HCT116 (cell line): ENCODE results near the gene TFCP2L1. TPM values are rescaled to one million over a fixed set of nuclear protein-coding genes. Genes with fewer than 3 reads are reported as not detected.

Source experiments
- ATAC-seq: fragments of 200-7000 bp; cut with Tn5 transposase; 2 replicates; pipeline ENCODE4 v1.9.1; 2020; ENCODE audit warnings: mild to moderate bottlenecking, moderate library complexity
- BruUV-seq: library from RNA; stranded (reverse); fragments of 400-500 nt; replicated peaks from 2 replicates; lab custom pipeline; 2021; lab: Mats Ljungman, UMichigan
- CTCF ChIA-PET: fragments of 300-600 bp; sonication (Branson Sonifier 250); formaldehyde crosslinking; loops from one replicate; lab custom pipeline; 2021; ENCODE audit warnings: antibody characterized with exemption; lab: Charles Lee
- POLR2A ChIA-PET: fragments of 300-600, 350-600 bp; sonication (Branson Sonifier 250); formaldehyde crosslinking; loops from one replicate; lab custom pipeline; 2021; ENCODE audit warnings: antibody characterized with exemption; lab: Charles Lee
- RAD21 ChIA-PET, 2 experiments: fragments of 300-600 bp; sonication (Branson Sonifier 250); formaldehyde crosslinking; loops; one replicate each; lab custom pipeline; 2023; ENCODE audit warnings: low total read pairs in 2 of 2; ENCODE audit not compliant: uncharacterized antibody in 2 of 2, unreplicated experiment in 2 of 2, low non-redundant PET in 1 of 2; lab: Charles Lee
- DNase-seq: peaks from one replicate; pipeline ENCODE4 v3.0.0-alpha.2; 2010; ENCODE audit warnings: low read depth, low spot score
- H2AFZ ChIP-seq: fragments of 200-600 bp; shearing (Covaris generic), sonication (generic); 2 replicates; pipeline ENCODE4 v1.6.1; 2017; ENCODE audit warnings: low read depth, mixed run types, mixed read lengths, antibody characterized with exemption, low read length; ENCODE audit not compliant: poor library complexity, severe bottlenecking
- H3K27ac ChIP-seq: 2 replicates; pipeline ENCODE4 v1.5.1; 2012; ENCODE audit warnings: low read depth, low read length
- H3K27me3 ChIP-seq: fragments of 200-600 bp; sonication (generic); 2 replicates; pipeline ENCODE4 v1.6.1; 2016; ENCODE audit warnings: mixed run types, low read length, mixed read lengths; ENCODE audit not compliant: insufficient read depth
- H3K36me3 ChIP-seq, 2 experiments: fragments of 200-500 bp in 1 of 2; fragments of 200-600 bp in 1 of 2; sonication (Bioruptor generic) in 1 of 2; sonication (generic) in 1 of 2; 2 replicates each; pipeline versions ENCODE4 v1.5.1 to v1.6.1; 2014 to 2016; ENCODE audit warnings: low read length in 2 of 2, inconsistent platforms in 1 of 2, mixed read lengths in 1 of 2, mixed run types in 1 of 2; ENCODE audit not compliant: insufficient read depth in 2 of 2, control insufficient read depth in 1 of 2
- H3K4me1 ChIP-seq, 2 experiments: fragments of 200-600 bp in 1 of 2; sonication (generic) in 1 of 2; 2 replicates each; pipeline versions ENCODE4 v1.5.1 to v1.6.1; 2012 to 2017; ENCODE audit warnings: low read length in 2 of 2, inconsistent platforms in 1 of 2, mild to moderate bottlenecking in 1 of 2, mixed read lengths in 1 of 2, mixed run types in 1 of 2, moderate library complexity in 1 of 2; ENCODE audit not compliant: insufficient read depth in 2 of 2, control insufficient read depth in 1 of 2
- H3K4me2 ChIP-seq: fragments of 200-600 bp; sonication (generic); 2 replicates; pipeline ENCODE4 v1.6.1; 2017; ENCODE audit warnings: mixed run types, low read length, mixed read lengths
- H3K4me3 ChIP-seq, 2 experiments: fragments of 200-600 bp in 1 of 2; sonication (generic) in 1 of 2; replicated peaks in 1 of 2; 2 replicates each; pipeline ENCODE4 v1.5.1; 2011 to 2016; ENCODE audit warnings: low read length in 2 of 2, control low read depth in 1 of 2, low read depth in 1 of 2, mild to moderate bottlenecking in 1 of 2, mixed read lengths in 1 of 2, mixed run types in 1 of 2
- H3K79me2 ChIP-seq: fragments of 200-600 bp; sonication (generic); 2 replicates; pipeline ENCODE4 v1.6.1; 2017; ENCODE audit warnings: mild to moderate bottlenecking, mixed run types, low read length, moderate library complexity, mixed read lengths; ENCODE audit not compliant: insufficient read depth
- H3K9ac ChIP-seq: fragments of 200-600 bp; sonication (generic); 2 replicates; pipeline ENCODE4 v1.6.1; 2016; ENCODE audit warnings: low read length, mixed read lengths
- H3K9me2 ChIP-seq: fragments of 200-600 bp; sonication (generic), shearing (Covaris generic); 2 replicates; pipeline ENCODE4 v1.6.1; 2017; ENCODE audit warnings: mixed run types, mild to moderate bottlenecking, moderate library complexity; ENCODE audit not compliant: insufficient read depth
- H3K9me3 ChIP-seq, 2 experiments: fragments of 200-500 bp in 1 of 2; fragments of 200-600 bp in 1 of 2; sonication (Bioruptor generic) in 1 of 2; sonication (generic) in 1 of 2; 2 replicates each; pipeline ENCODE4 v1.6.1; 2014 to 2017; ENCODE audit warnings: low read length in 2 of 2, mixed read lengths in 2 of 2, inconsistent platforms in 1 of 2, low read depth in 1 of 2, mild to moderate bottlenecking in 1 of 2, mixed run types in 1 of 2, moderate library complexity in 1 of 2; ENCODE audit not compliant: control insufficient read depth in 1 of 2, insufficient read depth in 1 of 2
- H4K20me1 ChIP-seq: fragments of 200-600 bp; sonication (generic), shearing (Covaris generic); 2 replicates; pipeline ENCODE4 v1.6.1; 2017; ENCODE audit warnings: mixed run types, mild to moderate bottlenecking, moderate library complexity; ENCODE audit not compliant: insufficient read depth
- CEBPB ChIP-seq: IDR thresholded peaks from 2 replicates; pipeline ENCODE4 v1.6.1; 2012; ENCODE audit warnings: low read depth
- EGR1 ChIP-seq: IDR thresholded peaks from 2 replicates; pipeline ENCODE4 v1.6.1; 2012; ENCODE audit warnings: low read depth
- ELF1 ChIP-seq: IDR thresholded peaks from 2 replicates; pipeline ENCODE4 v1.6.1; 2012; ENCODE audit warnings: low read depth, borderline replicate concordance
- EZH2 ChIP-seq: fragments of 200-600 bp; sonication (generic); IDR thresholded peaks from 2 replicates; pipeline ENCODE4 v1.6.1; 2017; ENCODE audit warnings: antibody characterized with exemption, mixed run types
- EZH2phosphoT487 ChIP-seq: fragments of 200-600 bp; IDR thresholded peaks from 2 replicates; pipeline ENCODE4 v1.6.1; 2018; ENCODE audit warnings: antibody characterized with exemption, borderline replicate concordance
- FOSL1 ChIP-seq: IDR thresholded peaks from 2 replicates; pipeline ENCODE4 v1.6.1; 2012; ENCODE audit warnings: low read depth
- JUND ChIP-seq: IDR thresholded peaks from 2 replicates; pipeline ENCODE4 v1.6.1; 2012
- POLR2A ChIP-seq: IDR thresholded peaks from 2 replicates; pipeline ENCODE4 v1.7.0; 2011; ENCODE audit warnings: borderline replicate concordance; ENCODE audit not compliant: insufficient read depth, insufficient read length; ENCODE audit errors: extremely low read depth
- SIN3A ChIP-seq: IDR thresholded peaks from 2 replicates; pipeline ENCODE4 v1.6.1; 2012; ENCODE audit warnings: low read depth
- SRF ChIP-seq: IDR thresholded peaks from 2 replicates; pipeline ENCODE4 v1.6.1; 2012; ENCODE audit warnings: low read depth
- YY1 ChIP-seq: IDR thresholded peaks from 2 replicates; pipeline ENCODE4 v1.6.1; 2011; ENCODE audit warnings: low read length, low read depth, moderate library complexity, mild to moderate bottlenecking; ENCODE audit not compliant: insufficient replicate concordance; ENCODE audit errors: extremely low read depth
- intact Hi-C: fragments of 100-400 bp; cut with micrococcal nuclease; formaldehyde crosslinking; loops from 2 replicates; pipeline ENCODE4 v1.10.0; 2022
- total RNA-seq: library from RNA; stranded (reverse); gene quantifications from one replicate; pipeline ENCODE4 v1.2.1, GENCODE V29; 2021; ENCODE audit not compliant: unreplicated experiment
- TF ChIP-seq, protein P1 (sequence below), 3 experiments: fragments of 200-600 bp in 1 of 3; sonication (generic) in 1 of 3; IDR thresholded peaks in 2 of 3; conservative IDR thresholded peaks in 1 of 3; 2 replicates each; pipeline ENCODE4 v1.5.1; 2012 to 2017; ENCODE audit warnings: low read depth in 2 of 3, low read length in 2 of 3, antibody characterized with exemption in 1 of 3, borderline replicate concordance in 1 of 3, control low read depth in 1 of 3, mild to moderate bottlenecking in 1 of 3, mixed read lengths in 1 of 3, mixed run types in 1 of 3, moderate library complexity in 1 of 3; ENCODE audit not compliant: insufficient read depth in 1 of 3
- TF ChIP-seq, protein P2 (sequence below): IDR thresholded peaks from 2 replicates; pipeline ENCODE4 v1.6.1; 2011; ENCODE audit warnings: mild to moderate bottlenecking, low read length, moderate library complexity; ENCODE audit not compliant: insufficient replicate concordance; ENCODE audit errors: extremely low read depth
- TF ChIP-seq, protein P3 (sequence below): IDR thresholded peaks from 2 replicates; pipeline ENCODE4 v1.6.1; 2012

The TFCP2L1 gene
- total RNA-seq, 1 experiment from 2014 or later: 8.4 TPM

DNA sequence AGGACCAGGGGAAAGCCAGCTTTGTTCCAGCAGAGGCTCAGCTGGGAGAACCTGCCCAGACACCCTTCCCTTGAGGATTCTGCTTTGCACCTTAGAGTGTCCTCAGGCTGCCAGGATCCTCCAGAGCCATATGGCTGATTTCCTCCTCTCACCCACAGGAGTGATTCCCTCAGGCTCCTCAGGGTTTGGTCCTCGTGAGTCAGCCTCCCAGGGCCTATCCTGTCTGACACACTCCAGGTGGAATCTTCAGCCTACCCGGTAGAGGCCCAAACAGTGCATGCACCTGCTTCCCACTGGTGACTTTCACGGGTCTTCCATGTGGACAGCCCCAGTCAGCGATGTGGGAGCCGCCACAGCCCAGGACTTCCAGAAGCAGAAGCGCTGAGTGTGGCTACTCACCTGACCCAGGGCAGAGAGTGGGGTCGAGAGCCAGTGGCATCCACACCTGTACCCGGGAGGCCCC, 73.3 kb downstream of the TFCP2L1 start:
- no peaks in the 10 kb centered on the region for H4K20me1 ChIP-seq
- no peaks in the 10 kb centered on the region for H3K9me2 ChIP-seq
- no peaks in the 10 kb centered on the region for H3K79me2 ChIP-seq
- ChIA-PET POLR2A (interaction anchor here (1.2 kb wide), 1 partner anchor 137 kb away, joined by 4 read pairs; no protein-coding TSS in a partner anchor), RAD21 (no interaction called here), CTCF (interaction anchor here (1.1 kb wide), 1 partner anchor 27 kb away, joined by 4 read pairs; no protein-coding TSS in a partner anchor)
- H3K4me3 ChIP-seq: no peak overlapping the region
- BruUV-seq: no TSS peak
- peaks cover 0 to 23% of the 10 kb centered on the region in 2 experiments; a peak in 3 of 4 replicates for H3K4me1 ChIP-seq
- no peak overlapping the region for H3K27ac ChIP-seq
- no peak for TF ChIP-seq SRF
- TF ChIP-seq EZH2phosphoT487: no peak
- no peak for TF ChIP-seq POLR2A
- no peak for TF ChIP-seq JUND
- TF ChIP-seq, protein P1, sequence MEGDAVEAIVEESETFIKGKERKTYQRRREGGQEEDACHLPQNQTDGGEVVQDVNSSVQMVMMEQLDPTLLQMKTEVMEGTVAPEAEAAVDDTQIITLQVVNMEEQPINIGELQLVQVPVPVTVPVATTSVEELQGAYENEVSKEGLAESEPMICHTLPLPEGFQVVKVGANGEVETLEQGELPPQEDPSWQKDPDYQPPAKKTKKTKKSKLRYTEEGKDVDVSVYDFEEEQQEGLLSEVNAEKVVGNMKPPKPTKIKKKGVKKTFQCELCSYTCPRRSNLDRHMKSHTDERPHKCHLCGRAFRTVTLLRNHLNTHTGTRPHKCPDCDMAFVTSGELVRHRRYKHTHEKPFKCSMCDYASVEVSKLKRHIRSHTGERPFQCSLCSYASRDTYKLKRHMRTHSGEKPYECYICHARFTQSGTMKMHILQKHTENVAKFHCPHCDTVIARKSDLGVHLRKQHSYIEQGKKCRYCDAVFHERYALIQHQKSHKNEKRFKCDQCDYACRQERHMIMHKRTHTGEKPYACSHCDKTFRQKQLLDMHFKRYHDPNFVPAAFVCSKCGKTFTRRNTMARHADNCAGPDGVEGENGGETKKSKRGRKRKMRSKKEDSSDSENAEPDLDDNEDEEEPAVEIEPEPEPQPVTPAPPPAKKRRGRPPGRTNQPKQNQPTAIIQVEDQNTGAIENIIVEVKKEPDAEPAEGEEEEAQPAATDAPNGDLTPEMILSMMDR (IDR thresholded peaks at IDR 0.05 in 2 of 3, conservative IDR thresholded peaks at IDR 0.05 in 1 of 3; ENCODE audit: borderline replicate concordance in 1 of 3, insufficient read depth in 1 of 3, low read depth in 2 of 3, low read length in 2 of 3): no peak
- TF ChIP-seq SIN3A: no peak
- no peak for TF ChIP-seq FOSL1
- no peak for TF ChIP-seq EZH2
- TF ChIP-seq CEBPB: no peak
- TF ChIP-seq EGR1: no peak
- TF ChIP-seq, protein P2, sequence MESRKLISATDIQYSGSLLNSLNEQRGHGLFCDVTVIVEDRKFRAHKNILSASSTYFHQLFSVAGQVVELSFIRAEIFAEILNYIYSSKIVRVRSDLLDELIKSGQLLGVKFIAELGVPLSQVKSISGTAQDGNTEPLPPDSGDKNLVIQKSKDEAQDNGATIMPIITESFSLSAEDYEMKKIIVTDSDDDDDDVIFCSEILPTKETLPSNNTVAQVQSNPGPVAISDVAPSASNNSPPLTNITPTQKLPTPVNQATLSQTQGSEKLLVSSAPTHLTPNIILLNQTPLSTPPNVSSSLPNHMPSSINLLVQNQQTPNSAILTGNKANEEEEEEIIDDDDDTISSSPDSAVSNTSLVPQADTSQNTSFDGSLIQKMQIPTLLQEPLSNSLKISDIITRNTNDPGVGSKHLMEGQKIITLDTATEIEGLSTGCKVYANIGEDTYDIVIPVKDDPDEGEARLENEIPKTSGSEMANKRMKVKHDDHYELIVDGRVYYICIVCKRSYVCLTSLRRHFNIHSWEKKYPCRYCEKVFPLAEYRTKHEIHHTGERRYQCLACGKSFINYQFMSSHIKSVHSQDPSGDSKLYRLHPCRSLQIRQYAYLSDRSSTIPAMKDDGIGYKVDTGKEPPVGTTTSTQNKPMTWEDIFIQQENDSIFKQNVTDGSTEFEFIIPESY: no peak
- TF ChIP-seq, protein P3, sequence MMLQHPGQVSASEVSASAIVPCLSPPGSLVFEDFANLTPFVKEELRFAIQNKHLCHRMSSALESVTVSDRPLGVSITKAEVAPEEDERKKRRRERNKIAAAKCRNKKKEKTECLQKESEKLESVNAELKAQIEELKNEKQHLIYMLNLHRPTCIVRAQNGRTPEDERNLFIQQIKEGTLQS: no peak
- TF ChIP-seq ELF1: no peak
- no peak for TF ChIP-seq YY1
- DNase-seq (no peak), ATAC-seq (no peak)
- no peak overlapping the region for H3K9ac ChIP-seq
- intact Hi-C loops: no loop called here
- no peaks in the 10 kb centered on the region for H3K36me3 ChIP-seq
- no peak overlapping the region for H2AFZ ChIP-seq
- H3K4me2 ChIP-seq: peak overlapping the region; percentile 64; the same call in 1 of the 2 replicates
- H3K9me3 ChIP-seq: no peaks in the 10 kb centered on the region
- H3K27me3 ChIP-seq: no peaks in the 10 kb centered on the region
